Measurements from ENCODE around the gene VGLL4. TPM values are rescaled to one million over a fixed set of nuclear protein-coding genes. Genes with fewer than 3 reads are reported as not detected.

The VGLL4 gene
- total RNA-seq, 1 experiment from 2014 or later: 43.0 TPM

DNA sequence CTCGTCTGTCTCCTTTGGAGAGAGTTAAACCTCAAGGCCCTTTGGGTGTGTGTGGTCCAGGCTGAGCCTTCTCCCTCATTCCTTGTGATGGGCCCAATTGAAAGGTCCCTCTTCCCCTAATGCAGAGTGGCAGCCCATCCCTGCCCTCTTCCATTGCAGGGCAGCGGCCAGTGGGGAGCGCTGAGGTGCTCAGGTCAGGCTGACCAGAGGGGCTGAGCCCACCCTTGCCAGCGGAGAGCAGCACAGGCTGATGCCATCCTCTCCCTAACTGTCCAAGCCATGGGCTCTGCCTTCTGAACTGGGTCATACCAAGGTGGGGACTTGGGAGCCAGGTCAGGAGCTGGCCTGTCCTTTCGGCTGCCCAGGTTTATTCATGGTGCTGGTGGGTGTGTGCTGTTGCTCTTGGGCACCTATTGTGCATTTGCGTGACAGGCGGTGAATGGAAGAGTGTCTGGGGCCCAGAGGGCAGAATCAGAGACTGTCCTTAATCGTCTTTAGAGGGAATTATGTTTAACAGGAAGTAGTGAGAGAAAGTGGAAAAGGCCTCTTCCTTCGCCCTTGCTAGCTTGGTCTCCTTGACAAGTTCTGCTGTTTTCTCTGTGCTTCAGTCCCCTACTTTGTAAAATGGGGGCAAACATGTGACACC lies 96.9 kb downstream of the VGLL4 start:
- Mint-ChIP-seq H3K36me3 (no peaks in the 10 kb centered on the region), H3K27me3 (ENCODE audit: low read depth) (no peaks in the 10 kb centered on the region; the same call in 1 of the 2 replicates)

DNA sequence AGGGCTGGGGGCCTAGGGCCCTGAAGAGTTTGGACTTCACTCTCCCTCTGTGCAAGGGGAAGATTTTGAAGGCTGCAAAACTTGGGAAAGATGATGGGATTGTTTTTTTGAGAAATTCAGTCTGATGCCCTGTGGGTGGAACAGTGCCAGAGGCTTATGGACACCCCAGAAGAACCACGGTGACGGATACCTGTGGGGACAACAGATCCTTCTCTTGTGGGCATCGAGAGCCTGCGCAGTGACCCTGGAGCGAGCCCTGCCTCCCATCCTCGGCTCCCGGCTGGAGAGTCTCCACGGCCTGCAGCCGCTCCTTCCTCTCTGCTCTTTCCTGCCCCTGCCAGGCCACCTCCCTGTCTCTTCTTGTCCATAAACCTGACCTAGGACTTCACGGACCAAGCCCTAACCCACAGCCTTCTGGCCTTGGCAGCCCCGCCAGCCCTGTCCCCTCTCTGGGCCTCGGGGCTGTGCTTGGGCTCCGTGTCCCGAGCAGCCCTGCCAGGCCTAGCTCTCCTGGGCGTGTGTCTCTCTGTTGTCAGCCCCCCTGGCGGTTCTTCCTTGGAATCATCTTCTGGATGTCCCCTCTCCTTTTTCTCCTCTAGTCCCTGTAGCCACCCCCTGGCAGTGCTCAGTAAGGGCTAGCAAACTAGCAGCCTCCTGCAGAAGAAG lies 98.4 kb downstream of the VGLL4 start:
- ChIA-PET POLR2A (interaction anchor here (0.7 kb wide), 1 partner anchor 10 kb away, joined by 3 read pairs; no protein-coding TSS in a partner anchor), CTCF (interaction anchor here (1.0 to 2.1 kb wide), 4 partner anchors 9 to 166 kb away, joined by 3 to 9 read pairs (median 4); no protein-coding TSS in a partner anchor)
- DNase-seq (ENCODE audit: low spot score) (no peak), ATAC-seq (peak; percentile 56)
- H3K9me3 Mint-ChIP-seq: 0 out of 2 replicates have a peak, but pooled peaks cover 4% of the 10 kb centered on the region
- no peaks in the 10 kb centered on the region for H3K36me3 Mint-ChIP-seq
- no peak overlapping the region for H3K27ac Mint-ChIP-seq
- no peaks in the 10 kb centered on the region for H3K4me1 Mint-ChIP-seq
- no peaks in the 10 kb centered on the region; the same call in 1 of the 2 replicates for H3K27me3 Mint-ChIP-seq (ENCODE audit: low read depth)
- TF ChIP-seq ZNF232 (CRISPR knock-in tag; IDR thresholded peaks at IDR 0.05): no peak
- TF ChIP-seq GABPB1 (CRISPR knock-in tag; IDR thresholded peaks at IDR 0.05): no peak
- TF ChIP-seq, protein P1, sequence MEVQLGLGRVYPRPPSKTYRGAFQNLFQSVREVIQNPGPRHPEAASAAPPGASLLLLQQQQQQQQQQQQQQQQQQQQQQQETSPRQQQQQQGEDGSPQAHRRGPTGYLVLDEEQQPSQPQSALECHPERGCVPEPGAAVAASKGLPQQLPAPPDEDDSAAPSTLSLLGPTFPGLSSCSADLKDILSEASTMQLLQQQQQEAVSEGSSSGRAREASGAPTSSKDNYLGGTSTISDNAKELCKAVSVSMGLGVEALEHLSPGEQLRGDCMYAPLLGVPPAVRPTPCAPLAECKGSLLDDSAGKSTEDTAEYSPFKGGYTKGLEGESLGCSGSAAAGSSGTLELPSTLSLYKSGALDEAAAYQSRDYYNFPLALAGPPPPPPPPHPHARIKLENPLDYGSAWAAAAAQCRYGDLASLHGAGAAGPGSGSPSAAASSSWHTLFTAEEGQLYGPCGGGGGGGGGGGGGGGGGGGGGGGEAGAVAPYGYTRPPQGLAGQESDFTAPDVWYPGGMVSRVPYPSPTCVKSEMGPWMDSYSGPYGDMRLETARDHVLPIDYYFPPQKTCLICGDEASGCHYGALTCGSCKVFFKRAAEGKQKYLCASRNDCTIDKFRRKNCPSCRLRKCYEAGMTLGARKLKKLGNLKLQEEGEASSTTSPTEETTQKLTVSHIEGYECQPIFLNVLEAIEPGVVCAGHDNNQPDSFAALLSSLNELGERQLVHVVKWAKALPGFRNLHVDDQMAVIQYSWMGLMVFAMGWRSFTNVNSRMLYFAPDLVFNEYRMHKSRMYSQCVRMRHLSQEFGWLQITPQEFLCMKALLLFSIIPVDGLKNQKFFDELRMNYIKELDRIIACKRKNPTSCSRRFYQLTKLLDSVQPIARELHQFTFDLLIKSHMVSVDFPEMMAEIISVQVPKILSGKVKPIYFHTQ (CRISPR knock-in tag; IDR thresholded peaks at IDR 0.05): no peak
- H3K4me3 Mint-ChIP-seq: no peak overlapping the region

More for the DNA sequence above, 96.9 kb downstream of the VGLL4 start:
- ATAC-seq (no peak), DNase-seq (ENCODE audit: low spot score) (no peak)
- ChIA-PET CTCF (interaction anchor here (0.7 to 2.1 kb wide), 2 partner anchors 168 to 171 kb away, joined by 3 to 9 read pairs; no protein-coding TSS in a partner anchor), POLR2A (interaction anchor here (0.7 kb wide), 1 partner anchor 270 kb away, joined by 10 read pairs; no protein-coding TSS in a partner anchor)
- Mint-ChIP-seq H3K4me1 (no peaks in the 10 kb centered on the region), H3K4me3 (no peak overlapping the region), H3K27ac (no peak overlapping the region), H3K9me3 (no peaks in the 10 kb centered on the region)
- TF ChIP-seq, protein P2, sequence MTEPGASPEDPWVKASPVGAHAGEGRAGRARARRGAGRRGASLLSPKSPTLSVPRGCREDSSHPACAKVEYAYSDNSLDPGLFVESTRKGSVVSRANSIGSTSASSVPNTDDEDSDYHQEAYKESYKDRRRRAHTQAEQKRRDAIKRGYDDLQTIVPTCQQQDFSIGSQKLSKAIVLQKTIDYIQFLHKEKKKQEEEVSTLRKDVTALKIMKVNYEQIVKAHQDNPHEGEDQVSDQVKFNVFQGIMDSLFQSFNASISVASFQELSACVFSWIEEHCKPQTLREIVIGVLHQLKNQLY (CRISPR knock-in tag; IDR thresholded peaks at IDR 0.05): no peak
- TF ChIP-seq, protein P3, sequence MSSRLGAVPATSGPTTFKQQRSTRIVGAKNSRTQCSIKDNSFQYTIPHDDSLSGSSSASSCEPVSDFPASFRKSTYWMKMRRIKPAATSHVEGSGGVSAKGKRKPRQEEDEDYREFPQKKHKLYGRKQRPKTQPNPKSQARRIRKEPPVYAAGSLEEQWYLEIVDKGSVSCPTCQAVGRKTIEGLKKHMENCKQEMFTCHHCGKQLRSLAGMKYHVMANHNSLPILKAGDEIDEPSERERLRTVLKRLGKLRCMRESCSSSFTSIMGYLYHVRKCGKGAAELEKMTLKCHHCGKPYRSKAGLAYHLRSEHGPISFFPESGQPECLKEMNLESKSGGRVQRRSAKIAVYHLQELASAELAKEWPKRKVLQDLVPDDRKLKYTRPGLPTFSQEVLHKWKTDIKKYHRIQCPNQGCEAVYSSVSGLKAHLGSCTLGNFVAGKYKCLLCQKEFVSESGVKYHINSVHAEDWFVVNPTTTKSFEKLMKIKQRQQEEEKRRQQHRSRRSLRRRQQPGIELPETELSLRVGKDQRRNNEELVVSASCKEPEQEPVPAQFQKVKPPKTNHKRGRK (CRISPR knock-in tag; IDR thresholded peaks at IDR 0.05; ENCODE audit: borderline replicate concordance): no peak
- TF ChIP-seq NR3C1 (CRISPR knock-in tag; conservative IDR thresholded peaks at IDR 0.05; ENCODE audit: low read depth) (no peak), RELA (CRISPR knock-in tag; IDR thresholded peaks at IDR 0.05; ENCODE audit: borderline replicate concordance) (no peak), SMAD4 (CRISPR knock-in tag; IDR thresholded peaks at IDR 0.05) (no peak), IRF2 (CRISPR knock-in tag; IDR thresholded peaks at IDR 0.05; ENCODE audit: borderline replicate concordance, low read depth) (no peak)

DNA sequence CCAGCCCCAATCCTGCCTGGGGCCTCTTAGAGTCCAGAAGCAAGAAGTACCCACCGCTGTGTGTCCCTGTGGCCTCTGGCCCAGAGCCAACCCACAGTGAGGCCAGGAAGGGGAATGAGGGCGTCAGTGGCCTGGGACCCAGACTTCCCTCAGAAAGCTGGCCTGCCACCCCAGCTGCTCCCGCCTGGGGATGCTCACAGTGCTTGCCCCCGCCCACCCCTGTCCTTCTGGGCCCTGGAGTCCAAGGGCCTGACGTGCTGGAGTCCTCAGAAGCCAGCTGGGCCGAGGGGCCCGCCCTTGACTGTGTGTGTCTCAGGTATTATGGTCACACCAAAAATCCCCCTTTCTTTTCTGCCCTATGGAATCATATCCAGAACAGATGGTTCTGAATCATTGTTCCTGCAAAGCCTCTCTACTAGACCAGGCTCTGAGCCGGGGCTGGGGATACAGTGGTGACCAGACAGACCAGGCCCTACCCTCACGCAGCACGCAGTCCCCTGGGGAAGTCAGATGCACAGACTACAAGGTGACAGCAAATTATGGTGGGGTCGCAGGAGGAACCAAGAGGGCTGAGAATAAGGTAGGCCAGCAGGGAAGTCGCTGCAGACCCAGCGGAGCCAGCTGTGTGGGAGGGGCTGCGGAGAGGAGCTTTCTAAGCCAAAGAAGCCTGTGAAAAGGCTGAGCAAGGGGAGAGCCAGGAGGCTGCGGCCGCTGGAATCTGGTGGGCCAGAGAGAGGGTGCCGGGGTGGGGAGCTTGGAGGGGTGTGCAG lies 99.1 kb downstream of the VGLL4 start:
- Mint-ChIP-seq H3K4me1 (no peaks in the 10 kb centered on the region), H3K27ac (peak overlapping the region; percentile 15; the same call in 1 of the 2 replicates), H3K4me3 (no peak overlapping the region), H3K36me3 (no peaks in the 10 kb centered on the region), H3K9me3 (0 out of 2 replicates have a peak, but pooled peaks cover 4% of the 10 kb centered on the region), H3K27me3 (ENCODE audit: low read depth) (no peaks in the 10 kb centered on the region)
- CTCF ChIA-PET: interaction anchor here (1.3 to 2.1 kb wide), 2 partner anchors 9 to 165 kb away, joined by 3 to 9 read pairs; no protein-coding TSS in a partner anchor
- DNase-seq (ENCODE audit: low spot score) (no peak), ATAC-seq (peak; percentile 44)
- POLR2A ChIA-PET: interaction anchor here (0.7 kb wide), 1 partner anchor 9 kb away, joined by 3 read pairs; no protein-coding TSS in a partner anchor
- TF ChIP-seq, protein P4, sequence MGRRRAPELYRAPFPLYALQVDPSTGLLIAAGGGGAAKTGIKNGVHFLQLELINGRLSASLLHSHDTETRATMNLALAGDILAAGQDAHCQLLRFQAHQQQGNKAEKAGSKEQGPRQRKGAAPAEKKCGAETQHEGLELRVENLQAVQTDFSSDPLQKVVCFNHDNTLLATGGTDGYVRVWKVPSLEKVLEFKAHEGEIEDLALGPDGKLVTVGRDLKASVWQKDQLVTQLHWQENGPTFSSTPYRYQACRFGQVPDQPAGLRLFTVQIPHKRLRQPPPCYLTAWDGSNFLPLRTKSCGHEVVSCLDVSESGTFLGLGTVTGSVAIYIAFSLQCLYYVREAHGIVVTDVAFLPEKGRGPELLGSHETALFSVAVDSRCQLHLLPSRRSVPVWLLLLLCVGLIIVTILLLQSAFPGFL (CRISPR knock-in tag; IDR thresholded peaks at IDR 0.05; ENCODE audit: borderline replicate concordance): no peak
- no peak for TF ChIP-seq NR1H2 (CRISPR knock-in tag; IDR thresholded peaks at IDR 0.05)
- TF ChIP-seq, protein P5, sequence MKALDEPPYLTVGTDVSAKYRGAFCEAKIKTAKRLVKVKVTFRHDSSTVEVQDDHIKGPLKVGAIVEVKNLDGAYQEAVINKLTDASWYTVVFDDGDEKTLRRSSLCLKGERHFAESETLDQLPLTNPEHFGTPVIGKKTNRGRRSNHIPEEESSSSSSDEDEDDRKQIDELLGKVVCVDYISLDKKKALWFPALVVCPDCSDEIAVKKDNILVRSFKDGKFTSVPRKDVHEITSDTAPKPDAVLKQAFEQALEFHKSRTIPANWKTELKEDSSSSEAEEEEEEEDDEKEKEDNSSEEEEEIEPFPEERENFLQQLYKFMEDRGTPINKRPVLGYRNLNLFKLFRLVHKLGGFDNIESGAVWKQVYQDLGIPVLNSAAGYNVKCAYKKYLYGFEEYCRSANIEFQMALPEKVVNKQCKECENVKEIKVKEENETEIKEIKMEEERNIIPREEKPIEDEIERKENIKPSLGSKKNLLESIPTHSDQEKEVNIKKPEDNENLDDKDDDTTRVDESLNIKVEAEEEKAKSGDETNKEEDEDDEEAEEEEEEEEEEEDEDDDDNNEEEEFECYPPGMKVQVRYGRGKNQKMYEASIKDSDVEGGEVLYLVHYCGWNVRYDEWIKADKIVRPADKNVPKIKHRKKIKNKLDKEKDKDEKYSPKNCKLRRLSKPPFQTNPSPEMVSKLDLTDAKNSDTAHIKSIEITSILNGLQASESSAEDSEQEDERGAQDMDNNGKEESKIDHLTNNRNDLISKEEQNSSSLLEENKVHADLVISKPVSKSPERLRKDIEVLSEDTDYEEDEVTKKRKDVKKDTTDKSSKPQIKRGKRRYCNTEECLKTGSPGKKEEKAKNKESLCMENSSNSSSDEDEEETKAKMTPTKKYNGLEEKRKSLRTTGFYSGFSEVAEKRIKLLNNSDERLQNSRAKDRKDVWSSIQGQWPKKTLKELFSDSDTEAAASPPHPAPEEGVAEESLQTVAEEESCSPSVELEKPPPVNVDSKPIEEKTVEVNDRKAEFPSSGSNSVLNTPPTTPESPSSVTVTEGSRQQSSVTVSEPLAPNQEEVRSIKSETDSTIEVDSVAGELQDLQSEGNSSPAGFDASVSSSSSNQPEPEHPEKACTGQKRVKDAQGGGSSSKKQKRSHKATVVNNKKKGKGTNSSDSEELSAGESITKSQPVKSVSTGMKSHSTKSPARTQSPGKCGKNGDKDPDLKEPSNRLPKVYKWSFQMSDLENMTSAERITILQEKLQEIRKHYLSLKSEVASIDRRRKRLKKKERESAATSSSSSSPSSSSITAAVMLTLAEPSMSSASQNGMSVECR (CRISPR knock-in tag; IDR thresholded peaks at IDR 0.05; ENCODE audit: borderline replicate concordance): no peak
- TF ChIP-seq CREM (CRISPR knock-in tag; IDR thresholded peaks at IDR 0.05): no peak

Measured in WTC11 (cell line).